Activated CD4-positive, CD25-positive, alpha-beta regulatory T cell treated with anti-CD3 and anti-CD28 coated beads, Interleukin-2, amount 50 U/mL, for 72 hours (primary cell): ENCODE data around the gene PDIA2.
"Not testable (repeated sequence)": the region's sequence is repeated elsewhere in the genome, so short reads cannot be mapped to it uniquely, and the experiment has no call there.

Experiments
- DNase-seq: peaks from one replicate; pipeline ENCODE4 v3.0.0; 2021

PDIA2 gene

DNA sequence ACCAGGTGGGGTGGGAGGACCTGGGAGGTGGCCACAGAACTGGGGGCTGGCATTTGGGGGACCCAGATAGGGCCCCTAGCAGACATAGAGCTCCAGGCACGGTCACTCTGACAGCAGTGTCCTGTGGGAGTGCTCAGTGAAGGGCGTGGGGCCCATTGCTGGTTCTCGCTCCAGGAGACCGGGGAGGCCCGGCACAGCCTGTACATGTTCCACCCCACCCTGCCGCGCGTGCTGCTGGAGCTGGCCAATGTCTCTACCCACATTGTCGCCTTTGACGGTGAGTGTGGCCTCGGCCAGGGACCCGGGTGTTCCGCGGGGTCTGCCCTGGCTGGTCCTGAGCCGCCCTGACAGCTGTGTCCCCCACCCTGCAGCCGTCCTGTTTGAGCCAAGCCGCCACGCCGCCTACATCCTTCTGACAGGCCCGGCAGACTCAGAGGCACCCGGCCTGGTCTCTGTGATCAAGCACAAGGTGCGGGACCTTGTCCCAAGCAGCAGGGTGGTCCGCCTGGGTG, 18.5 kb upstream of the PDIA2 start:
- DNase-seq: no peak

DNA sequence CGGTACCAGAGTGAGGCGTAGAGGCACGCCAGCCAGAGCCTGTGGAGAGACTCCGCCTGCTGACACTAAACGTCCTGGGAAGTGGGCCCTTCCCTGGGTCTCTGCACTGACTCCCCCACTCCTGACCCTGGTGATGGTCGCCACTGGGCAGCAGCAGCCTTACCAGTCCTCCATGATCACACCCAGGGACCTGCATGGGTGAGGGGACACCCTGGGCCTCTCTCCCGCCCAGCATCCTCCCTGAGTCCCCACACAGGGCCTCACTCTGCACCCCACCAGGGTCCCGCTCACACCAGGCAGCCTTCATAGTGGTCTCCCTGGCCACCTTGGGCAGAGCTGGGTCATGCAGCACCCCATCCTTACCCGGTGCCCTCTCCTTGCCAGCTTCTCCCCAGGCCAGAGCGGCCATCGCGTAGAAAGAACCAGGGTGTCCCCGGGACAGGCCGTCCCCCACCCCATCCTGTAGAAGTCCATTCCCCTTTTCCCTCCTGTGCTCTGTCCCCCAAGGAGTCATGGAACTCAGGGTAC, 17.9 kb upstream of the PDIA2 start:
- DNase-seq: no peak

DNA sequence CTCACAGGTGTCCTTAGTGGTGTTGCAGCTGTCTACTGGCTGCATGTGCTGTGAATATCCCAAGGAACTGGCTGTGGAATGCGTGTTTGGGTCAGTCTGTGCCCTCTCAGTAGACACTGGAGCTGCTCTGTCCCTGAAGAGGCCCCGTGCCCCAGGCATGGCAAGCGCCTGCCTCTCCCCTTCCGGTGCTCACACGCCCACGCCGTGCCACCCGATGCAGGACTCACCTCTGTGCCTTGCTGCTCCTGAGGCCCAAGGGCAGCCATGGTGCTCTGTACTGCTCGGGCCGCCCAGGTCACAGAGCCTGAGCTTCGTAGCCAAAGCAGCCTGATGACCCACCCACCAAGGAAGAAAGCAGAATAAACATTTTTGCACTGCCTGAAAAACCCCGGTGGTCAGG, 17.3 kb upstream of the PDIA2 start:
- DNase-seq: no peak

DNA sequence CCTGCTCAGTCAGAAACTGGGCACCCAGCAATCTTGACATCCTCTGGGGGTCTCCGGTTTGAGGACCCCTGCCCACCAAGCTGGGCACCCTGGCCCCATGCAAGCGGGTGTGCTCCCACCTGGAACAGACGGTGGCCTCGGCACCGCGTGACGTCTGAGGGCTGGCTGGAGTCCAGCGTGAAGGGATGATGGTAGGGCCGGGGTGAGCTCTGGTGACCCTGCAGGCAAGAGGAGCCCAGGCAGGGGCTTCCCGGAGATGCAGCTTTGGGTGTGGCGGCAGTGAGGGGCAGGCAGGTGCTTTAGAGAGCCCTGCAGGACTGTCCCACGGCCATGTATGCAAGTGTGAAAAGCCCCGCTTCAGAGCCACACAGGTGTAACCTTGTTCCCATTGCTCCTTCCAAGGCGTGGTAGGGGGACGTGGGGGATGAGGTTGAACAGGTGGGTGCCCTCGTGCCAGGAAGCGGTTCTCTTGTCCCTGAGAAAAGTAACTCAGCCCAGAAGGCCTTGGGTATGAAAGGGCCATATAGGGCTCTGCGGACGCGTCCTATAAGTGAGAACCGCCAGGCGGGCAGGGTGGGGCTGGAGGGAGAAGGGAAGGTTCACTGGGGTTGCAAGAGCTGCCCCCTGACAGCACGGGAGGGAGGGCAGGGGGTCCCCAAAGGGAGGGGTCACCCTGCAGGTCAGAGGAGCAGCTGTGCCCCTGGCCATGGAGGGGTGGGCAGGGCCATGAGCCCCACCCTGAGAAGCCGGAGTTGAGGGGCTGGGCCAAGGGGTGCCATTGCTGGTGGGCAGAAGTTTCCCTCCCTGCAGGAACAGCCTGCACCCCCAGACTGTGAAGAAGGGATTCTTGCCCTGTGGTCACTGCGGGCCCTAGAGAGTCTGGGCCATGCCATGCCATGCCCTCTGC, 16.5 kb upstream of the PDIA2 start:
- DNase-seq: no peak

DNA sequence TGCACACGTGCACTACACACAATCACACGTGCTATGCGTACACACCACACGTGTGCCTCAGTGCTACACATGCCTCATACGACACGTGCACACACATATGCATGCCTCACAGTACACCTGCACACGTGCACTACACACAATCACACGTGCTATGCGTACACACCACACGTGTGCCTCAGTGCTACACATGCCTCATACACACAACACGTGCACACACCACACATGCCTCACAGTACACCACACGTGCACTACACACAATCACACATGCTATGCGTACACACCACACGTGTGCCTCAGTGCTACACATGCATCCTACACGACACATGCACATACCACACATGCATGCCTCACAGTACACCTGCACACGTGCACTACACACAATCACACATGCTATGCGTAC, 15.4 kb upstream of the PDIA2 start:
- not testable (repeated sequence) for DNase-seq

DNA sequence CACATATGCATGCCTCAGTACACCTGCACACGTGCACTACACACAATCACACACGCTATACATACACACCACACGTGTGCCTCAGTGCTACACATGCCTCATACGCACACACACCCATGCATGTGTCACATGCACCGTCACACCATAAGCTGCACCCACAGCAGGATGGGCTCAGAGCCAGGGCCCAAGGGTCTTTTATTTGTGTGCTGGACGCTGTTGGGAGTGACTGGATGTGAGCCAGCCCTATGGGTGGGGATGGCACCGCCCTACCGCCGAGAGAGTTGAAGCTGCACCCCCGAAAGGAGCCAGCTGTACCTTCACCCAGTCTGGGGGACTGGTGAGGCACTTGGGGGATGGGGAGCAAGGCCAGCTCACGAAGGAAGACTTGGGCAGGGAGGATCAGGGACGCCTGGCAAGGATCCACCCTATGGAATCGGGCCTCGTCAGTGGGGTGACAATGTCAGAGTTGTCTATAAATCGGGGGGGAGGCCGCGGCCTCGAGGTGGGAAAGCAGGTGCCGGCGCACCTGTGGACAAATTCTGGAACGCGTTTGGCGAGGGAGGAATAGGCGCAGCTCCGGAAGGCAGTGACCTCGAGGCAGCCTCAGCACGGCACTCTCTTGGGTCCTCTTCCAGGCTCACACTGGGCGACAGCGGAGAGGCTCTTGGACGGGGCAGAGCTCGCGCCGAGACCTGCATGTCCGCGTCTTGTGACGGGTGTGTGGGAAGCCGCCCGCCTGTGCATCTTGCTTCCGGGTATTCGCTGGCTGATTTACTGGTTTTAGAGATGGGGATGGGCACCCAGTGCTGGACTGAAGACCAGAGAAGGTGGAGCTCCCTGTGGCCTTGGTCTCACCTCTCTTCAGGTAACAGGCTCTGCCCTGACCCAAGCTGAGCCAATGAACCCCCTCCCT, 14.6 kb upstream of the PDIA2 start:
- no peak for DNase-seq

DNA sequence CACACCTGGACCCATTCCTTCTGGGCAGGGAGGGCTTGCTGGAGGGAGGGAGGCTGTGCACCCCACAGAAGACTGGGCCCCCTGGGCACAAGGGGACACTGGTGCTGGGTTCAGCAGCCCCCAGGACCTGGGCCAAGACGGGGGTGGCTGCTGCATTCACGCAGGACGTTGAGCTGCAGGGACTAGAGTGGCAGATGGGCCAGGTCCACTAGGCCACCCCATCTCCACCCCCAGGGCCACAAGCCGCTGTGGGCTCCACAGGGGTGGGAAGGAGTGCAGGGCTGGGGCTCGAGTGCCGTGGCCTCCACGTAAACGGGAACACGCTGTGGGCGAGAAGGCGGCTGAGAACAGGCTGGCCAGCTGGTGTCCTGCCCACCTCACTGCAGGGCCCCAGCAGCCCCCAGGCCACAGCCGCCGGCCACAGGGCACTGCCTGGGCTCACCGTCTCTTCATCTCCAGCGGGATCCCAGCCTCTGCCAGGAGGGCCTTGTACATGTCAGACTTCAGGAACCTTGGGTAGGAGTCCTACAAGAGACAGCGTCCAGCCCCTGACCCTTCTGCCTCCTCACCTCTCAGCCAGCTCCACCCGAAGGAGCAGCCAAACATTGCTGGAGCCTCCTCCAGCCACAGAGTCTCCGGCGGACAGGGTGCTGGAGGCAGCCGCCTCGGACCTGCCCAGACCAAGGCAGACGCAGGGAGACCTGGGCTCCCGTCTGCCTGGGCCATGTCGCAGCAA, 13.7 kb upstream of the PDIA2 start:
- DNase-seq: no peak

DNA sequence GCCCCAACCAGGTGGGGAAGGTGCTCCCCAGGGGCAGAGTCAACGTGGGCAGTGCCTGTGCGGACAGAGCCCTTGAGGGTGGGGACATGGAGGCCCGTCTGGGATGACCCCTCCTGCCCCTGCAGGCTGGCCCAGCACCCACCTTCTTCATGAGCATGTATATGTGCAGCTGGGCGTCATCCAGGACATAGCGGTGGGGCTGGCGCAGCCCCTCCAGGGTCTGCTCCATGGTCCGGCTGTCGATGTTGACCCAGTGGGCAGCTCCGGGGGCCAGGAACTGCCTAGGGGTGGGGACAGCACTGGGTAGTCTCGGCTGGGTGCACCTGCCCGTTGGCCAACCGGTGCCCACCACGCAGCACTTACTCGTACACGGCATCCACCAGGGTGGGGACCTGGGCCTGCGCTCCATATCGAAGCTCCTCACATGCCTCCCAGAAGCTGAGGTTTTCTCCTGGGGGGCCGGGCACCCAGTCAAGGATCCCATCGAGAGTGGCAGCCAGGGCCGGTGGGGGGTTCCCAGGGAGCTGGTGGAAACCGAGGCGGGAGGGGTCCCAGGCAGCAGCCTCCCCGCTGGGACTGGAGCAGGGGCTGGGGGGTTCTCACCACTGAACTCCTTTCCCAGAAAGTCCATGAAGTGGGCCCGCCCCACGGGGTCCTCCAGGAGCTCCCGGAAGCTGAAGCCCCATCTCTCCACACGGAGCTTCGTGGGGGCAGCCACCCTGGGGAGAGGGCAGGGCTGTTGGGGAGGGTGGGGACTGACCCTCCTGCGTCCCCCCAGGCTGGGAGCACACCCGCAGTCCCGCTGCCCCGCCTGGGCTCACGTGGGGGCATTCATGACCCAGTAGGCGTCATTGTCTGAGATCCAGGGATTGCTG, 12.3 kb upstream of the PDIA2 start:
- DNase-seq: no peak

DNA sequence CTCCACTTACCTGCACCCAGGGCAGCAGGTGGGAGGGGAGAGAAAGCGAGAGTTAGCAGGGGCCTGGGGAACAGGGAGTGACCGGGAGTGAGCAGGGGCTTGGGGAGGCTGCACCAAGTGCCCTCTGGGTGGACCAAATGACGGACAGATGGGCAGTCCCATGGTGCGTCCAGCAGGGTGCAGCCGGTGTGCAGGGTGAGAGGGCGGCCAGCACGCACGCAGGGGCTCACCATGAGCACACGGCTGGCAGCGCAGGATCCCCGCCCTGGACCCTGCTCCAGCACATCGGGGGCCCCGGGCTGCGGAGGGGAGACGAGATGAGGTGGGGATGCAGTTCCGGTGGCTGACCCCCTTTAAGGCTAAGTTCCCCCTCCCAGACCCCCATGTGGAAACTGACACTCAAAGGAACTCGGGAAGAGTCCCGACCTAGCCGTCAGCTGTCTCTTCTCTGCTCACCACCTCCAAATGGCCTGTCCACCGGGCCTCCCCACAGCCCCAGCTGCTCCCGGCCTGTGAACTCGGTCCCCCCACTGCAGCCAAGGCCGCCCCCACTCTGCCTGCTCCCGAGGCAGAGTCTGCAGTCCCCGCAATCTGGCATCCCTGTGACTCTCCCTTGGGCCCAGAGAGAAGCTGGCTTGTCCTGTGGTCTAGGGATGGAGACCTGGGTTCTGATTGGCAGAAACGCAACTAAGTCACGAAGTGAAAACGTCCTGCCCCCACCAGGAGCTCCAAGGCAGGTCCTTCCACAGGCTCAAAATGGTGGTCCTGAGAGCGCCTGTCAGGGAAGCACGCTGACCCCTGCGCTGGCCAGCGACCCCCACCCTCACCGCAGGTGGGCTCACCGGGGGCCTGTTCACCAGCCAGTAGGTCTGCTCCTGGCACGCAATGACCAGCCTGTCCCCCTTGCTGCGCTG, 10.1 kb upstream of the PDIA2 start:
- DNase-seq: no peak

DNA sequence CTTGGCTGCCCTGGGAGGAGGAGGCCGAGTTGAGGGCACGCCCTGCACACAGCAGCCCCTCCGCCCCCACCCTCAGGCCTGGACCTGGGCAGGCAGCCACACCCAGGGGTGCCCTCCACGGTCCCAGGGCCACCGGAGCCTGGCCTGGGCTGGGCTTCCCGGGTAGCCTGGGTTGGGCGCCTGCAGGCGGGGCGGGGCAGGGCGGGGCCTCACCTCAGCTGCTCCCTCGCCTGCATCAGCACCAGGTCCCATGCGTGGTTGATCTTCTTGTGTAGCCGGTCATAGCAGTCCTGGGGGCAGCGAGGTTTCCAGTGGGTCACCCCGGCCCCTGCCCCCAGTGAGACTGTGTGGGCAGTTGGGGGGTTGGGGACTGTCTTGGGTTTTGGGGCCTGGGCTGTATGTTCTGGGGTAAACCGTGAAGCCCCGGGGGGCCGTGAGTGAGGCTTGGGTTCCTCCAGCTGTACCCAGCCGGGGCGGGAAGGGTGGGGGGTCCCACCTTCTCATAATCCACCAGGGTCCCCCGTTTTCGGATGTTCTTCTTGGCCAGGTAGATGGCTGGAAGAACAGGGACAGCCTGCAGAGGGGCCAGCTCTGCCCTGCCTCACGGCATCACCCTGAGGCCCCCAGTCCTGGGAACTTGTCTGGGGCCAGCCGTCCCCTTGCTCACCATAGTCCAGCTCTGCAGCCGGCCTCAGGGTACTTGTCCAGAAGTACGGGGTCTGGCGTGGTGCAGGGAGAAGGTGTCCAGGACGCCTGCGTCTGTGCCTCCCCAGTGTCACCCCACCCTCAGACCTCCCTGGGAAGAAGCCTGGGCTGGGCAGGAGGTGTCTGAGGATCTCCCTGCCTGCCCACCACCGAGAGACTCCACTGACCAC, 9.2 kb upstream of the PDIA2 start:
- no peak for DNase-seq

DNA sequence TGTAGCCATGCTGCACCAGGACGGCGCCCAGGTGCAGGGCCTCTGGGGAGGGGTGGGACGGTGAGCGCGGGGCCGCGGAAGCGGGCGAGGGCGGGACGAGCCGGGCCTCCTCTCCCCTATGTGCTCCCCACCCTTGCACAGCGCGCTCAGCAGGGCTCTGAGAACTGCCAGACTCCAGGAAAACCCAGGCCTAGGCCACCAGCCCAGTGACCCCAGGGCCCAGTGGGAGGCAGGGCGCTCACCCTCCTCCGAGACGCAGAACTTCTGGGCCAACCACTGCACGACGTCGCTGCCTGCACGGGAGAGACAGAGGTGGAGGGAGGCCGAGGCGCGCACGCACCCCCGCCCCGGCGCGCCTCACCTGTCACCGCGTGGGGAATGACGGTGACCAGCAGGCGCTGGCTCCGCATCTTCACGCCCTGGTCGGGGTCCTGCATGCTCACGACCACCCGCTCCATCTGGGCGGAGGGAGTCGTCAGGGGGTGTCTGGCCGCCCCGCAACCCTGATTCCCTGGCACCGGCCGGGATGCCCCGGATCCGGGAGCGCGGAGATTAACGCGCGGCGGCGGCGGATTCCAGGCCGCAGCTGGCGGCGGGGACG, 7.8 kb upstream of the PDIA2 start:
- no peak for DNase-seq

DNA sequence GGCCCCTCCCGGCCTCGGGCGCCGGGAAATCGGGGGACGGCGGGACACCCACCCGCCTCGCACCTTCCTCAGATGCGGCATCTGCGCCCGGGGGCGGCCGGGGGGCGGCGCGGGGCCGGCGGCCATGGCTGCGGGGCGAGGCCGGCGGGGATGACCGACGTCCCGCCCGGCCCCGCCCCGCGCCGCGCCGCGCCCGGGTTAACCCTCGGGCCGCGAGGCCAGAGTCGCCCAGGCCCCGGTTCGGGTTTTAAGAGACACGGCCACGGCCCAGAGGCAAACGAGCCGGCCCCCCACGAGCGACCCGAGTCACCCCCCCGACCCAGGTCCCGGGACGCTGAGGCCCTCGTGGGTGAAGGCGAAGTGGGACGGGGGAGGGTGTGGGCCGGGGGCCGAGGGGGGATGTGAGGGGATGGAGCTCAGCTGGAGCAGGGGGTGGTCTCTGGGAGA, 7.2 kb upstream of the PDIA2 start, which contains the start of gene RGS11:
RGS11 (minus strand) TSS at position 159 of the 447 bp plus-strand sequence; CDS start at position 126, 33 bp downstream.
- DNase-seq: no peak

DNA sequence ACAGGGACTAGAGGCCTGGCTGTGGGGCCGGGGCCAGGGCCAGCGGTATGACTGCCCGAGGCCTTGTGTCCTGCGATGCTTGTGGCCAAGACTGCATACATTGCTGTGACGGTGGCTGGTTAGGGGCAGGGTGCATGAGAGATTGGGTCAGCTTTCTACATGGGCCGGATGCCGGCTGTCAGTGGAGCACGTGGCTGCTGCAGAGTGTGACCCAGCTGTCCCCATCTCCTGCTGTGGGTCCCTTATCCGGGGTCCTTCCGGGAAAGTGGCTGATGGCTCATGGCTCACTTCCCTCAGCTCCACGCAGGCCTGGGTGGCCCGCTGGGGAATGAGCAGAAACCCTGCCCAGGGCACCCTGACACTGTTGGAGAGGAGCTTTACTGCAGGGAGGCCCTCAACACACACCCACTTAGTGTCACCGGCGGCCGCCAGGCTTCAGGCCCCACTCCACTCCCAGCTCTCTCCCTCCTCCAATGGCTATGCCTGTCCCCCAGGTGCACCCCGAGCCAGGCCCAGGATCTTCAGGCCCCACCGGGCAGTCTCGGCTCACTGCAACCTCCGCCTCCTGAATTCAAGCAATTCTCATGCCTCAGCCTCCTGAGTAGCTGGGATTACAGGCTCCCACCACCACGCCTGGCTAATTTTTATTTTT, 6.4 kb upstream of the PDIA2 start:
- DNase-seq: no peak

DNA sequence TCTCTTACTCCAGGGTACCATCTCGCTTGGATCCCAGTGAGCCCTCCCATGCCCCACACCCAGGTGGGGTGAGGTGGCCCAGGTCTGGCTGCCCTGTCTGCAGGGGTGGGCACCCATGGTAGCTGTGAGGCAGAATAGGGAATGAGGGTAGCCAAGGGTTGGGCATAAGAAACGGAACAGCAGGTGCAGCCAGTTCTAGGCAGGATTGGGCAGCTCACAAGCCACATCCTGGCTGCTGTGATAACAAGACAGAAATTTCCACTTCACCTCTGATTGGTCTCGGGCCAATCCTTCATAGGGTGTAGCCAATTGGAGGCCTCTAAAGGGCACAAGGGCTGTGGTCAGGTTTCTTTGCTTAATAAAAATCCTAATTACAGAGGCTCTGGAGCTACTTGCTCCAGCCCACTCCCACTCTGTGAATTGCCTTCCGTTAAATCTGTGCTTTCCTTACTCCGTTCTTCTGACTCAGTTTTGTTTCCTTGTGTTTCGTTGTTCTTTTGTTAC, 4.0 kb upstream of the PDIA2 start:
- DNase-seq: no peak

DNA sequence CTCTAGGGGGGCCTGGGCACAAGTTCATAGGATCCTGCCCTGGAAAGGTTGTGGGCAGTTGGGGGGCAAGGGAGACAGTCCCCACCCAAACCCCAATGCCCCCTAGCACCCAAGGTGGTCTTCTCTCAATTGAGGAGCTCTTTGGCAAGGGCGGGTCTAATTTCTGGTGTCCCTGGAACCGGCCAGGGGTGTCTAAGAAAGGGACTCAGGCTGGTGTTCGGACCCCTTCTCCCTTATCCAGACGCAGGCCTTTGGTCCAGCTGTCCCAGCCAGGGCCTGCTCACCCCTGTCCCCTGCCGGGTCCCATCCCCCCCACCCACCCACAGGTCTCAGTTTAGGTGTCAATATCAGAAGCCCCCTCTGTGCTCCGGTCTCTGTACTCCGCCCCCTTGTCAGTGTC, 3.4 kb upstream of the PDIA2 start:
- DNase-seq: no peak

DNA sequence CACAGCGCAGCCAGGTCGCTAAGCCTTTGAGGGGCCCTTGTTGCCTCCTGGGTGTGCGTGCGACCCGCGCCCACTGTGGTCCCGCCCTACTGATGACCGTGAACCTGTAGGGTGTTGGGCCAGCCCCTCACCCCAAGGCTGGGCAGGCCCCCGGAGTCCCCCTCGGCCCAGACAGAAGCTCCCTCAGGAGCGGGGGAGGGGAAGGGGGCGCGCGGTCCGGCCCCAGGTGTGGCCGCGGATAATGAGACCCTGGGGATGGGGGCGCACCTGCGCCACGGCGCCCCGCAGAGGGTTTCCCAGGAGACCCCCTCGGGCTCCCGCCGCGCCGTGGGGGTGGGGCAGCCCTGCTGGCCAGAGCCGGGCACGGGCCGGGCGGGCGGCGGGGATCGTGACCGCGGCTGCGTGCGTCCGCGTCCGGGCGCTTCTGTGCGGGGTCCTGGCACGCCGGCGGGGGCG, 2.9 kb upstream of the PDIA2 start:
- DNase-seq: no peak

DNA sequence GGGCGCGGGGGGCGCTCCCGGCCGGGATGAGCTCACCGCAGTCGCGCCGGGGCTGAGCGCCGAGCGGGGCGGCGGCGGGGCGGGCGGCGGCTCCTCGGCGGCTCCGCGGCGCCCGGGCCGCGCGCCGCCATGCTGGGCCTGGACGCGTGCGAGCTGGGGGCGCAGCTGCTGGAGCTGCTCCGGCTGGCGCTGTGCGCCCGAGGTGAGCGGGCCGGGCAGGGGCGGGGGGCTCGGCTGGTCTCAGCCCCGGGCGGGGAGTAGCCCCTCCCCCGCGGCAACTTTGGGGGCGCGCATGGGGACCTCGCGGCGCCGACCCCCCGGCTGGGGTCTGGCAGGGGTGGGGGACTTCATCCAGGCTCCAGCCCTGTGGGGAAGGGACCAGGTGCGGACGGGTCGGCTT, 2.4 kb upstream of the PDIA2 start, which contains the start of gene ARHGDIG:
ARHGDIG (plus strand) TSS at position 40 of the 400 bp plus-strand sequence; CDS start at position 130, 90 bp downstream.
- no peak for DNase-seq
